Spinal cord (tissue), 10 donors: ENCODE results near the gene RABGAP1. TPM values are rescaled to one million over a fixed set of nuclear protein-coding genes. Genes with fewer than 3 reads are reported as not detected.

Experiments
- DNase-seq, 6 donors: peaks; one replicate each; pipeline versions ENCODE4 v3.0.0 to v3.0.0-alpha.2; 2013 to 2015; ENCODE audit warnings: low spot score in 6 of 6, low read depth in 4 of 6
- H3K27ac ChIP-seq: one replicate; pipeline ENCODE4 v1.5.1; 2013; ENCODE audit warnings: low read depth, low read length, control low read depth
- H3K27me3 ChIP-seq: one replicate; pipeline ENCODE4 v1.6.1; 2013; ENCODE audit warnings: low read length; ENCODE audit not compliant: control insufficient read depth, insufficient read depth
- H3K36me3 ChIP-seq: one replicate; pipeline ENCODE4 v1.6.1; 2013; ENCODE audit warnings: low read length; ENCODE audit not compliant: control insufficient read depth, insufficient read depth
- H3K4me1 ChIP-seq: one replicate; pipeline ENCODE4 v1.6.1; 2013; ENCODE audit warnings: low read length; ENCODE audit not compliant: control insufficient read depth, insufficient read depth
- H3K4me3 ChIP-seq: one replicate; pipeline ENCODE4 v1.5.1; 2013; ENCODE audit warnings: low read depth, low read length, control low read depth
- H3K9me3 ChIP-seq: one replicate; pipeline ENCODE4 v1.6.1; 2013; ENCODE audit warnings: low read length; ENCODE audit not compliant: control insufficient read depth, insufficient read depth
- WGBS: methylation state at CpG from one replicate; pipeline ENCODE4 v1.1.5; 2013; ENCODE audit warnings: missing lambda C conversion rate; ENCODE audit not compliant: insufficient coverage; 5-methylcytosine and 5-hydroxymethylcytosine counted together
- polyA plus RNA-seq, 2 donors: library from polyadenylated mRNA; unstranded; fragments of 120-200 nt; gene quantifications; one replicate each; pipeline ENCODE4 v1.2.1, GENCODE V29; 2013; ENCODE audit not compliant: insufficient read length in 2 of 2
- total RNA-seq, 2 donors: library from RNA; depleted of rRNA in 1 of 2; stranded (reverse); fragments of 120-200 nt in 1 of 2; fragments of >200 nt in 1 of 2; gene quantifications; one replicate each; pipeline versions ENCODE4 v1.2.3 to v1.2.4, GENCODE V29; 2013 to 2014
- donor health status: healthy.

The RABGAP1 gene
- total and polyA plus RNA-seq, 4 donors: 60.2 to 104 (median 68.1) TPM

DNA sequence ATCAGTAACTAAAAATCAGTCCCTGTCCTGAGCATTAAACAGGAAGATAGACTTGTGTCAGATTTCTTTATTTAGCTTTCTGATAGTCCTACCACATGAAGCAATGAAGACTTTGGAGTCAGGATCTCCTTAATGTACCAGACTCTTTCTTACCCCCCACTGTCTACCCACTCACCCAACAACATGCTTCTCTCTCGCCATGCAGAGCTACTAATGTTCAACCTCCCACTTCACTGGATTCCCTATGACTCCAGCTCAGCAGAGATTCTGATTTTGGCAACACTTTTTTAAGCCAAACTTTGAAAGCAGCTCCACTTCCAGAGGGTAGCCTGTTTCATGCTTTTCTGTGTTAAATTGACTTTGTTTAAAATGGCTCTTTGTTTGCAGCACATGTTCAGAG, 143.4 kb downstream of the RABGAP1 start:
- Histone ChIP-seq H3K27me3 (no peaks in the 10 kb centered on the region), H3K4me1 (no peaks in the 10 kb centered on the region), H3K4me3 (no peak overlapping the region), H3K9me3 (no peaks in the 10 kb centered on the region), H3K36me3 (peaks cover 15% of the 10 kb centered on the region), H3K27ac (no peak overlapping the region)
- 100% methylated on average over 1 of the region's 1 CpG for WGBS
- DNase-seq: no peak

GRCh38 chr9:123085916-123086315, 145.1 kb downstream of the RABGAP1 start:
- DNase-seq: no peak
- H3K27ac ChIP-seq: no peak overlapping the region
- no peaks in the 10 kb centered on the region for H3K4me1 ChIP-seq
- no peaks in the 10 kb centered on the region for H3K9me3 ChIP-seq
- 100% methylated on average over 2 of the region's 2 CpGs for WGBS
- H3K36me3 ChIP-seq: peaks cover 15% of the 10 kb centered on the region
- H3K27me3 ChIP-seq: no peaks in the 10 kb centered on the region
- no peak overlapping the region for H3K4me3 ChIP-seq

- H3K36me3 ChIP-seq: peaks cover 16% of the 10 kb centered on the region
- WGBS: no CpG with 5 or more reads among the region's 4 CpGs
Measured at GRCh38 chr9:123087359-123087888, 146.6 kb downstream of the RABGAP1 start.

GRCh38 chr9:123089040-123089439, 148.2 kb downstream of the RABGAP1 start:
- no peak for DNase-seq
- WGBS: no CpG with 5 or more reads among the region's 1 CpG
- Histone ChIP-seq H3K4me3 (no peak overlapping the region), H3K4me1 (no peaks in the 10 kb centered on the region), H3K27me3 (no peaks in the 10 kb centered on the region), H3K36me3 (peaks cover 21% of the 10 kb centered on the region), H3K9me3 (no peaks in the 10 kb centered on the region), H3K27ac (no peak overlapping the region)

More at GRCh38 chr9:123087359-123087888, 146.6 kb downstream of the RABGAP1 start:
- H3K4me1 ChIP-seq: no peaks in the 10 kb centered on the region
- H3K27me3 ChIP-seq: no peaks in the 10 kb centered on the region
- no peak for DNase-seq
- H3K27ac ChIP-seq: no peak overlapping the region
- no peaks in the 10 kb centered on the region for H3K9me3 ChIP-seq
- H3K4me3 ChIP-seq: no peak overlapping the region

GRCh38 chr9:123089790-123090189, 149.0 kb downstream of the RABGAP1 start:
- H3K36me3 ChIP-seq: peaks cover 19% of the 10 kb centered on the region
- 92% methylated on average over 2 of the region's 5 CpGs for WGBS
- no peak overlapping the region for H3K27ac ChIP-seq

GRCh38 chr9:123090198-123090896, 149.5 kb downstream of the RABGAP1 start:
- no peaks in the 10 kb centered on the region for H3K9me3 ChIP-seq

More at GRCh38 chr9:123089790-123090189, 149.0 kb downstream of the RABGAP1 start:
- Histone ChIP-seq H3K4me1 (no peaks in the 10 kb centered on the region), H3K27me3 (no peaks in the 10 kb centered on the region), H3K4me3 (no peak overlapping the region), H3K9me3 (no peaks in the 10 kb centered on the region)
- DNase-seq: no peak

DNA sequence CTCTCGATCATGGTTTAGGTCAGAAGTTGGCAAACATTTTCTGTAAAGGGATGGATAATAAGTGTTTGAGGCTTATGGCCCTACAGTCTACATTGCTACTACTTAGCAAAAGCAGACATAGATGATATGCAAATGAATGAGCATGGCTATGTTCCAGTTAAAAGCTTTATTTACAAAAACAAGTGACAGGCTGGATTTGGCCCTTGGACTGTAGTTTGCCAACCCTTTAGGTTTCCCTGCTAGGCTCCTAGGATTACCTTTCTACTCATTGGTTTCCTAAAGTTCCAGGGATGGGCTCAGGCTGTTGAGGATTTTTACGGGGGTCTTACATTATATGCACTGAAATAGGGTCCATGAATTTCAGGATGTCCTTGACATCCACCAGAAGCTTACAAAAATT, 150.1 kb downstream of the RABGAP1 start:
- H3K4me3 ChIP-seq: no peak overlapping the region
- no peaks in the 10 kb centered on the region for H3K9me3 ChIP-seq
- H3K36me3 ChIP-seq: peaks cover 20% of the 10 kb centered on the region
- DNase-seq: no peak
- no CpG with 5 or more reads among the region's 2 CpGs for WGBS
- no peaks in the 10 kb centered on the region for H3K27me3 ChIP-seq
- H3K4me1 ChIP-seq: no peaks in the 10 kb centered on the region
- no peak overlapping the region for H3K27ac ChIP-seq

More at GRCh38 chr9:123090198-123090896, 149.5 kb downstream of the RABGAP1 start:
- no peak for DNase-seq
- Histone ChIP-seq H3K36me3 (peaks cover 18% of the 10 kb centered on the region), H3K27ac (no peak overlapping the region), H3K27me3 (no peaks in the 10 kb centered on the region), H3K4me3 (no peak overlapping the region), H3K4me1 (no peaks in the 10 kb centered on the region)
- 86% methylated on average over 3 of the region's 8 CpGs for WGBS

GRCh38 chr9:123091459-123091858, 150.6 kb downstream of the RABGAP1 start:
- Histone ChIP-seq H3K36me3 (peaks cover 21% of the 10 kb centered on the region), H3K27ac (no peak overlapping the region), H3K4me1 (no peaks in the 10 kb centered on the region), H3K27me3 (no peaks in the 10 kb centered on the region), H3K4me3 (no peak overlapping the region), H3K9me3 (no peaks in the 10 kb centered on the region)
- no CpG with 5 or more reads among the region's 2 CpGs for WGBS
- no peak for DNase-seq

GRCh38 chr9:123093141-123093540, 152.3 kb downstream of the RABGAP1 start:
- H3K27me3 ChIP-seq: no peaks in the 10 kb centered on the region
- WGBS: 48% methylated on average over 2 of the region's 3 CpGs
- no peak for DNase-seq
- no peak overlapping the region for H3K27ac ChIP-seq
- H3K4me3 ChIP-seq: no peak overlapping the region
- peaks cover 30% of the 10 kb centered on the region for H3K36me3 ChIP-seq
- H3K9me3 ChIP-seq: no peaks in the 10 kb centered on the region
- H3K4me1 ChIP-seq: no peaks in the 10 kb centered on the region

DNA sequence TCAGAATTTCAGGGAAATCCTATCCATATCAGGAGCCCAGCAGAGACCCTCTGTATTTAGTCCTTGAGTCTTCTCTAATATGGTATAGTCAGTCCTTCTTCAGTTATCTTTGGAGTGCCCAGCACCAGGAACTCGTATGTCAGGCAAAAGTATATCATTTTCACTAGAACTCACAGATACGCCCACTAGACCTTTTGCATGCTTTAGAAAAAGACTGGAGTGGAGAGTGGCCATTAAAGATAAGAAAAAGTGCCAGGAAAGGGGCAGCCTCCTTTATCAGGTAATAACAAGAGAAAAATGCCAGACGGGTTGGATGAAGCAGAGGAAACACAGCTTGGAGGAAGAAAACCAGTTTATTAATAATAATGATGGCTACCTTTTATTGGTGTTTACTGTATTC, 156.2 kb downstream of the RABGAP1 start:
- Histone ChIP-seq H3K27me3 (no peaks in the 10 kb centered on the region), H3K36me3 (peaks cover 36% of the 10 kb centered on the region), H3K27ac (no peak overlapping the region), H3K4me1 (no peaks in the 10 kb centered on the region), H3K9me3 (no peaks in the 10 kb centered on the region), H3K4me3 (no peak overlapping the region)
- WGBS: no CpG with 5 or more reads among the region's 3 CpGs
- DNase-seq: no peak
